Kidney epithelial cell (primary cell): Measurements from ENCODE around the gene ADAM19. TPM values are rescaled to one million over a fixed set of nuclear protein-coding genes. Genes with fewer than 3 reads are reported as not detected.

ENCODE experiments used
- DNase-seq: peaks from one replicate; pipeline ENCODE4 v3.0.0-alpha.2; 2010; ENCODE audit warnings: low read depth
- H3K27me3 ChIP-seq: 2 replicates; pipeline ENCODE4 v1.6.0; 2011; ENCODE audit warnings: low read length; ENCODE audit not compliant: control insufficient read depth, insufficient read depth
- H3K36me3 ChIP-seq: 2 replicates; pipeline ENCODE4 v1.5.1; 2011; ENCODE audit warnings: low read length; ENCODE audit not compliant: control insufficient read depth, insufficient read depth
- H3K4me3 ChIP-seq: 2 replicates; pipeline ENCODE4 v1.5.1; 2011; ENCODE audit warnings: low read depth, mild to moderate bottlenecking, control low read depth, low read length
- CTCF ChIP-seq: IDR thresholded peaks from 2 replicates; pipeline ENCODE4 v1.5.1; 2011; ENCODE audit warnings: mild to moderate bottlenecking, moderate library complexity, low read length, control low read depth, inconsistent platforms; ENCODE audit not compliant: insufficient read depth, poor library complexity, severe bottlenecking
- total RNA-seq: library from RNA; depleted of rRNA; stranded (reverse); fragments of >200 nt; gene quantifications from 2 replicates; pipeline ENCODE4 v1.2.3, GENCODE V29; 2015

Gene ADAM19
- total RNA-seq, 1 donor from 2014 or later, result 61.0 TPM

- Histone ChIP-seq H3K27me3 (no peaks in the 10 kb centered on the region), H3K36me3 (no peaks in the 10 kb centered on the region), H3K4me3 (no peak overlapping the region)
- TF ChIP-seq CTCF, result no peak
- no peak for DNase-seq
Measured at GRCh38 chr5:157524887-157525286, 50.7 kb downstream of the ADAM19 start.

GRCh38 chr5:157523976-157524375 lies 51.6 kb downstream of the ADAM19 start:
- H3K36me3 ChIP-seq, result no peaks in the 10 kb centered on the region
- TF ChIP-seq CTCF, result no peak
- no peaks in the 10 kb centered on the region for H3K27me3 ChIP-seq
- DNase-seq, result no peak
- H3K4me3 ChIP-seq, result no peak overlapping the region

GRCh38 chr5:157521704-157522029 lies 53.9 kb downstream of the ADAM19 start:
- DNase-seq, result no peak
- H3K36me3 ChIP-seq, result no peaks in the 10 kb centered on the region
- no peaks in the 10 kb centered on the region for H3K27me3 ChIP-seq
- H3K4me3 ChIP-seq, result no peak overlapping the region
- TF ChIP-seq CTCF, result no peak

- no peaks in the 10 kb centered on the region for H3K36me3 ChIP-seq
Measured at GRCh38 chr5:157520911-157521703, 54.5 kb downstream of the ADAM19 start.

GRCh38 chr5:157519579-157520253 lies 55.9 kb downstream of the ADAM19 start:
- no peaks in the 10 kb centered on the region for H3K27me3 ChIP-seq
- TF ChIP-seq CTCF, result no peak
- no peak overlapping the region for H3K4me3 ChIP-seq
- no peak for DNase-seq
- H3K36me3 ChIP-seq, result no peaks in the 10 kb centered on the region

More at GRCh38 chr5:157520911-157521703, 54.5 kb downstream of the ADAM19 start:
- DNase-seq, result no peak
- no peak overlapping the region for H3K4me3 ChIP-seq
- no peaks in the 10 kb centered on the region for H3K27me3 ChIP-seq
- no peak for TF ChIP-seq CTCF
